ENCODE measurements around the gene DHCR24. TPM values are rescaled to one million over a fixed set of nuclear protein-coding genes. Genes with fewer than 3 reads are reported as not detected.

The DHCR24 gene
- total and polyA plus RNA-seq, 2 donors (not counting 3 experiments of a cell fraction or from before 2014, with no cell fraction given), result 223 to 239 TPM

DNA sequence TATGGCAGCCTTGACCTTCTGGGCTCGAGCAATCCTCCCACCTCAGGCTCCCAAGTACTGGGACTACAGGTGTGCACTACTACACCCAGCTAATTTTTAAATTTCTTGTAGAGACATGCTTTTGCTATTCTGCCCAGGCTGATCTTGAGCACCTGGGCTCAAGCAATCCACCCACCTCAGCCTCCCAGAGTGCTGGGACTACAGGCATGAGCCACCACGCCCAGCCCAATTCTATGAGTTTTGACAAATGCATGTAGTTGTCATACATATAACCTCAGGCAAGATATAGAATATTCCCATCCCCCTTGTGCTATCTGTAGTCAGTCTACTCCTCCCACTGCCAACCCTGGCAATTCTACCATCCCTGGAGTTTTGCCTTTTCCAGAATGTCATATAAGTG, 47.2 kb downstream of the DHCR24 start:
- Histone ChIP-seq H3K4me3 (replicated peaks in 1 of 3; ENCODE audit: insufficient read depth in 1 of 3, low read depth in 1 of 3, low read length in 3 of 3) (no peak overlapping the region), H3K27me3 (ENCODE audit: control insufficient read depth in 2 of 2, insufficient read depth in 2 of 2, low read length in 2 of 2) (peaks cover 5 to 6% of the 10 kb centered on the region in 2 experiments), H3K79me2 (ENCODE audit: control insufficient read depth, insufficient read depth, low read length) (no peaks in the 10 kb centered on the region), H3K9ac (replicated peaks; ENCODE audit: extremely low read depth, insufficient read depth, low read length) (no peak overlapping the region), H2AFZ (ENCODE audit: low read depth, low read length) (no peak overlapping the region), H3K36me3 (ENCODE audit: control insufficient read depth in 2 of 2, extremely low read depth in 1 of 2, insufficient read depth in 2 of 2, low read length in 2 of 2) (no peaks in the 10 kb centered on the region), H3K4me1 (ENCODE audit: control insufficient read depth, extremely low read depth, insufficient read depth, low read length) (no peaks in the 10 kb centered on the region), H3K4me2 (ENCODE audit: insufficient read depth, low read length) (no peak overlapping the region), H3K9me3 (replicated peaks; ENCODE audit: control insufficient read depth, insufficient read depth, low read length) (no peaks in the 10 kb centered on the region), H3K9me1 (replicated peaks; ENCODE audit: control insufficient read depth, extremely low read depth, insufficient read depth, low read length) (no peaks in the 10 kb centered on the region), H3K27ac (ENCODE audit: insufficient read depth, low read depth, low read length) (no peak overlapping the region), H4K20me1 (replicated peaks; ENCODE audit: control insufficient read depth, extremely low read depth, insufficient read depth, low read length) (no peaks in the 10 kb centered on the region)
- FAIRE-seq (no peak), DNase-seq (ENCODE audit: low read depth, low spot score) (no peak)
- ChIA-PET POLR2A (no interaction called here), CTCF (interaction anchor here (1.3 kb wide), 1 partner anchor 18 kb away, joined by 3 read pairs; no protein-coding TSS in a partner anchor)
- no TSS peak for BruUV-seq (replicated peaks)
- dilution Hi-C loops (cut with MboI; ENCODE audit: extremely low pct_ligation_motif_present, low sequenced_read_pairs) (no loop called here), intact Hi-C loops (cut with micrococcal nuclease) (no loop called here)
- TF ChIP-seq EZH2 (IDR thresholded peaks at IDR 0.05; ENCODE audit: borderline replicate concordance, low read depth, low read length, severe bottlenecking), result no peak

DNA sequence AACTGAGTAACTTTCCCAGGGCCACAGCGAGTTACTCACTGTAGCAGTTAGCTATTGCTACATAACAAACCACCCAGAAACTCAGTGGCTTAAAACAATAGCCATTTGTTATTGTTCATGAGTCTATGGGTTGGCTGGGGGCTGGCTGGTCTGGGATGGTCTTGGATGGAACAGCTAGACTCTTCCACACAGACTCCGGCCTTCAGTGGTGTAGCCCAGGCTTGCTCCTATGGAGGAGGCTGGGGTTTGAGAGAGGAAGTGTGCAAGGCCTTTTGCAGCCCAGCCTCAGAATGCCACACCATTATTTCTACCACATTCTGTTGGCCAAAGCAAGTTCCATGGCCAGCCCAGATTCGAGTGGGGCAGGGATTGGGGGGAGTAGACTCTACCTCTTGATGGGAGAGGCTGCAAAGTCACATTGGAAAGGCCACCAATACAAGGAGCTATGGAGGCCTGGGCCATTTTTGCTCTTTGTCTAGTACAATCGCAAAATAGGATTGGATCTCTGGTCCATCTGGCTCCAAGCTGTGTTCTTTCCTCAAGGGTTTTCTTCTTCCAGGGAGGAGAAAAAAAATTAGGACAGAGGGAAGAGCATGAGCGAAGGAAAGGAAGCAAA, 48.3 kb downstream of the DHCR24 start:
- TF ChIP-seq GATA2 (IDR thresholded peaks at IDR 0.05; ENCODE audit: insufficient read depth, insufficient read length, low read depth, low read length) (no peak), FOS (IDR thresholded peaks at IDR 0.05; ENCODE audit: borderline replicate concordance, insufficient read depth, low read length) (no peak), POLR2A (IDR thresholded peaks at IDR 0.05; ENCODE audit: low read depth, low read length) (no peak), MYC (IDR thresholded peaks at IDR 0.05; ENCODE audit: low read depth, low read length) (no peak), POLR2AphosphoS5 (IDR thresholded peaks at IDR 0.05; ENCODE audit: insufficient read depth, low read depth, low read length) (no peak), EZH2 (IDR thresholded peaks at IDR 0.05; ENCODE audit: borderline replicate concordance, low read depth, low read length, severe bottlenecking) (no peak), JUN (IDR thresholded peaks at IDR 0.05; ENCODE audit: borderline replicate concordance, insufficient read depth, insufficient read length, low read depth) (no peak)
- TF ChIP-seq, protein P1, sequence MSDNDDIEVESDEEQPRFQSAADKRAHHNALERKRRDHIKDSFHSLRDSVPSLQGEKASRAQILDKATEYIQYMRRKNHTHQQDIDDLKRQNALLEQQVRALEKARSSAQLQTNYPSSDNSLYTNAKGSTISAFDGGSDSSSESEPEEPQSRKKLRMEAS (IDR thresholded peaks at IDR 0.05; ENCODE audit: insufficient read depth, insufficient read length), result no peak
- TF ChIP-seq, protein P2, sequence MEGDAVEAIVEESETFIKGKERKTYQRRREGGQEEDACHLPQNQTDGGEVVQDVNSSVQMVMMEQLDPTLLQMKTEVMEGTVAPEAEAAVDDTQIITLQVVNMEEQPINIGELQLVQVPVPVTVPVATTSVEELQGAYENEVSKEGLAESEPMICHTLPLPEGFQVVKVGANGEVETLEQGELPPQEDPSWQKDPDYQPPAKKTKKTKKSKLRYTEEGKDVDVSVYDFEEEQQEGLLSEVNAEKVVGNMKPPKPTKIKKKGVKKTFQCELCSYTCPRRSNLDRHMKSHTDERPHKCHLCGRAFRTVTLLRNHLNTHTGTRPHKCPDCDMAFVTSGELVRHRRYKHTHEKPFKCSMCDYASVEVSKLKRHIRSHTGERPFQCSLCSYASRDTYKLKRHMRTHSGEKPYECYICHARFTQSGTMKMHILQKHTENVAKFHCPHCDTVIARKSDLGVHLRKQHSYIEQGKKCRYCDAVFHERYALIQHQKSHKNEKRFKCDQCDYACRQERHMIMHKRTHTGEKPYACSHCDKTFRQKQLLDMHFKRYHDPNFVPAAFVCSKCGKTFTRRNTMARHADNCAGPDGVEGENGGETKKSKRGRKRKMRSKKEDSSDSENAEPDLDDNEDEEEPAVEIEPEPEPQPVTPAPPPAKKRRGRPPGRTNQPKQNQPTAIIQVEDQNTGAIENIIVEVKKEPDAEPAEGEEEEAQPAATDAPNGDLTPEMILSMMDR (IDR thresholded peaks at IDR 0.05; ENCODE audit: extremely low read depth in 1 of 2, insufficient read depth in 1 of 2, low read depth in 1 of 2, low read length in 2 of 2), result no peak
- H3K9me1 ChIP-seq (replicated peaks; ENCODE audit: control insufficient read depth, extremely low read depth, insufficient read depth, low read length), result no peaks in the 10 kb centered on the region
- no peak overlapping the region for H3K4me2 ChIP-seq (ENCODE audit: insufficient read depth, low read length)
- FAIRE-seq (no peak), DNase-seq (ENCODE audit: low read depth, low spot score) (no peak)
- no peaks in the 10 kb centered on the region for H3K79me2 ChIP-seq (ENCODE audit: control insufficient read depth, insufficient read depth, low read length)
- peaks cover 8 to 12% of the 10 kb centered on the region in 2 experiments for H3K27me3 ChIP-seq (ENCODE audit: control insufficient read depth in 2 of 2, insufficient read depth in 2 of 2, low read length in 2 of 2)
- H3K9ac ChIP-seq (replicated peaks; ENCODE audit: extremely low read depth, insufficient read depth, low read length), result no peak overlapping the region
- no peak overlapping the region for H3K4me3 ChIP-seq (replicated peaks in 1 of 3; ENCODE audit: insufficient read depth in 1 of 3, low read depth in 1 of 3, low read length in 3 of 3)
- intact Hi-C loops (cut with micrococcal nuclease), result no loop called here
- no peaks in the 10 kb centered on the region for H3K36me3 ChIP-seq (ENCODE audit: control insufficient read depth in 2 of 2, extremely low read depth in 1 of 2, insufficient read depth in 2 of 2, low read length in 2 of 2)
- no peak overlapping the region for H3K27ac ChIP-seq (ENCODE audit: insufficient read depth, low read depth, low read length)
- CTCF ChIA-PET, result interaction anchor here (1.3 kb wide), 1 partner anchor 19 kb away, joined by 3 read pairs; no protein-coding TSS in a partner anchor
- H2AFZ ChIP-seq (ENCODE audit: low read depth, low read length), result no peak overlapping the region
- no peaks in the 10 kb centered on the region for H3K4me1 ChIP-seq (ENCODE audit: control insufficient read depth, extremely low read depth, insufficient read depth, low read length)
- H3K9me3 ChIP-seq (replicated peaks; ENCODE audit: control insufficient read depth, insufficient read depth, low read length), result no peaks in the 10 kb centered on the region
- BruUV-seq (replicated peaks), result no TSS peak
- POLR2A ChIA-PET, result no interaction called here
- dilution Hi-C loops (cut with MboI; ENCODE audit: extremely low pct_ligation_motif_present, low sequenced_read_pairs), result no loop called here
- no peaks in the 10 kb centered on the region for H4K20me1 ChIP-seq (replicated peaks; ENCODE audit: control insufficient read depth, extremely low read depth, insufficient read depth, low read length)

Data from endothelial cell of umbilical vein (primary cell).